ENCODE measurements around the gene WFIKKN1.

GRCh38 chr16:585351-585750 lies 45.4 kb upstream of the WFIKKN1 start:
- TF ChIP-seq CTCF (IDR thresholded peaks at IDR 0.05; ENCODE audit: insufficient read depth, low read depth, low read length) (no peak), EZH2 (IDR thresholded peaks at IDR 0.05; ENCODE audit: insufficient read depth, low read length) (no peak)
